Activated CD4-positive, alpha-beta T cell treated with anti-CD3 and anti-CD28 coated beads, Interleukin-2, amount 50 U/mL, for 1 hour (primary cell): Measurements from ENCODE around the gene SELENOP.

Source experiments
- DNase-seq: peaks from one replicate; pipeline ENCODE4 v3.0.0-alpha.2; 2020

SELENOP gene

DNA sequence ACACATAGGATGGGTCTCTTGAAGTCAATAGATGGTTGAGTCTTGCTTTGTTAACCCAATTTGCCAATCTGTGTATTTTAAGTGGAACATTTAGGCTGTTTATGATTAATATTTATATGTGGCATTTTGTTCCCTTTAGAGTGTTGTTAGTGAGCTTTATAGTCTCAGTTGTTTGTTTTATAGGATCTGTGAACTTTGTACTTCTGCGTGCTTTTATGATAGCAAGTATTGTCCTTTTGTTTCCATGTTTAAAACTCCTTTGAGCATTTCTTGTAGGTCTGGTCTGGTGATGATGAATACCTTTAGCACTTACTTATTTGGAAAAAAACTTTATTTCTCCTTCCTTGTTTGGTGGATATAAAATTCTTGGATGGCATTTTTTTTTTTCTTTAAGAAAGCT lies 23.8 kb downstream of the SELENOP start:
- DNase-seq: no peak

DNA sequence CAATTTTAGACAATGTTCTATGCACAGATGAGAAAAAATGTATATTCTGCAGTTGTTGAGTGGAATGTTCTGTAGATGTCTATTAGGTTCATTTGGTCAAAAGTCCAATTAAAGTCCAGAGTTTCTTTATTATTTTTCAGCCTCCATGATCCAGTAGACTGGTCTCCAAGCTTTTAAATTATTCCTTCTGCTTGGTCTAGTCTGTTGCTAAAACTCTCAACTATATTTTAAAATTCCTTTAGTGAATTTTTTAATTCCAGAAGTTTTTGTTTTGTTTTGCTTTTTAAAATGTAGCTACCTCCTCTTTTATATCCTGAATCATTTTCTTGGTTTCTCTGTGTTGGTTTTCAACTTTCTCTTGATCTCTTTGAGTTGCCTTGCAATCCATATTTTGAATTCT lies 24.6 kb downstream of the SELENOP start:
- no peak for DNase-seq

GRCh38 chr5:42785756-42786155 lies 25.9 kb downstream of the SELENOP start:
- DNase-seq: no peak

DNA sequence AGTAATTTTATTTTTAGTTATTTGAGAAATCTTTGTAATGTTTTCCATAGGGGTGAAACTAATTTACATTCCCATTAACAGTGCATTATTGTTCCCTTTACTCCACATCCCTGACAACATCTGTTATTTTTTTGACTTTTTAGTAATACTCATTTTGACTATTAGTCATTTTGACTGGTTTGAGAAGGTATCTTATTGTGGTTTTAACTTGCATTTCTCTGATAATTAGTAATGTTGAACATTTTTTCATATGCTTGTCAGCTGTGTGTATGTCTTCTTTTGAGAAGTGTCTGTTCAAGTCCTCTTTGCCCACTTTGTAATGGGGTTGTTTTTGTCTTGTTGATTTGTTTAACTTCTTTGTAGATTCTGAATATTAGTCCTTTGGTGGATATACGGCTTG lies 27.6 kb downstream of the SELENOP start:
- no peak for DNase-seq

GRCh38 chr5:42781584-42781983 lies 30.1 kb downstream of the SELENOP start:
- DNase-seq: no peak

DNA sequence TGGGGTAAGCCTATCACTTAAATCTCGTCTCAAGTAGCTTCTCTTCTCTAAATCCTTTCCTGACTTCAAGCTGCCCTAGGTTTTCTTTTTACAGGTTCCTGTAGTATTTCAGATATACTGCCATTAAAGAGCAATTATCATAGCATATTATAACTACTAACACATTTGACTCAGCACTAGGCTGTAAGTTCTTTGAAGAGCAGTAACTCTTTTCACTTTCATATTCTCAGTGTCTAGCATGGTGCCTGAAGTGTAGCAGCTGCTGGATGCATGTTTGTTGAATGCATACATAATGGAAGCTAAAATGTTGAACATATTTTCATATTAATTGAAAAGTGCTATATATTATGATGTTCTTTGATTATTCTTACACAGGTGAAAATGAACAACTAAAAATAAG lies 32.6 kb downstream of the SELENOP start:
- DNase-seq: no peak

DNA sequence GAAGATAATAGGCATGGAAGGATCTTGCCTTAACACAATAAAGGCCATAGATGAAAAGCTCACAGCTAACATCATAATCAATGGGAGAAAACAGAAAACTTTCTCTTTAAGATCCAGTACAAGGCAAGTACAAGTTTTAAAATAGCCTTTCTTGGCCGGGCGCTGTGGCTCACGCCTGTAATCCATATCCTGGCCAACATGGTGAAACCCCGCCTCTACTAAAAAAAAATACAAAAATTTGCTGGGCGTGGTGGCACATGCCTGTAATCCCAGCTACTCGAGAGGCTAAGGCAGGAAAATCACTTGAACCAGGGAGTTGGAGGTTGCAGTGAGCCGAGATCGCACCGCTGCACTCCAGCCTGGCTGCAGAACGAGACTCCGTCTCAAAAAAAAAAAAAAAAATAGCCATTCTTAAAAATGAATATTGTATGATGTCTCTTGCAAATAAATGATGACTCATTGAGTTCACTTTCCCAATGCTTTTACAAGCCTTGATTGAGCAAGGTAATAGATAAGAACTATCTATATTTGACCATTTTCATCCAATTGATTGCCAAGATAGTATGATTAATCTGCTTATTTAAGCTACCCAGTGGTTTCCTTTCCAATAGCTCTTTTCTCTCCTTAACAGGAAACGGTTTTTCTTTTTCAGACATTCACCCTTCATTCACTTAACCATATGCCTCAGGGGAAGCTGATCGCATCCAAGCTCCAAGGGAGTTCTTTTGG lies 39.3 kb downstream of the SELENOP start:
- no peak for DNase-seq

GRCh38 chr5:42770003-42770402 lies 41.7 kb downstream of the SELENOP start:
- DNase-seq: no peak

DNA sequence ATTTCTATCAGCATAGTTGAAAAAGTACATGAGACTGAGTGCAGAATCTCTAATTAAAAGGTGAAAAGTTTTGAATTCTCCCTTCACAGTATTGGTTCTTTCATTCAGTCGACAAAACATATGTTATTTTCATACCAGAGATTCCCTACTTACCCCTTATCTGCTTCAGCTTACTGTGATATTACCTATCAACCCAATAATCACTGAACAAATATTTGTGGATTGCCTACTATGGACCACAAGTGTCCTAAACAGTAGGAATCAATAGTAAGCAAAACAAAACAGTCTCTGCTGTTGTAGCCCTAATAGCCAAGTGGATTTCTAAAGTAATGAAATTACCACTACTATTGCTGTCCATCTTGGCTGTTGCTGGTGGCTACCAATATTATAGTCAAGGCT lies 43.6 kb downstream of the SELENOP start:
- no peak for DNase-seq

GRCh38 chr5:42767491-42768105 lies 44.1 kb downstream of the SELENOP start:
- DNase-seq: no peak

DNA sequence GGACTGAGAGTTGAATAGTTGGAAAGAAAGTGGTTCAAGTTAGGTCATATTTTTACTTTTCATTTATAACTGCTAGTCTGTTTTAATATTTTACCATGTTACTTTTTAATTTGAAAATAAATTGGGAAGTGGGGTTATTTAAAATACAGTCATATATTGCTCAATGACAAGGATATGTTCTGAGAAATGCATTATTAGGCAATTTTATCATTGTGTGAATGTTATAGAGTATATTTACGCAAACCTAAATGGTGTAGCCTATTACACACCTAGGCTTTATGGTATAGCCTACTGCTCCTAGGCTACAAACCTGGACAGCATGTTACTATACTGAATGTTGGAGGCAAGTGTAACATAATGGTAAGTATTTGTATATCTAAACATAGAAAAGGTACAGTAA lies 49.9 kb downstream of the SELENOP start:
- no peak for DNase-seq

GRCh38 chr5:42760426-42760825 lies 51.3 kb downstream of the SELENOP start:
- DNase-seq: no peak

DNA sequence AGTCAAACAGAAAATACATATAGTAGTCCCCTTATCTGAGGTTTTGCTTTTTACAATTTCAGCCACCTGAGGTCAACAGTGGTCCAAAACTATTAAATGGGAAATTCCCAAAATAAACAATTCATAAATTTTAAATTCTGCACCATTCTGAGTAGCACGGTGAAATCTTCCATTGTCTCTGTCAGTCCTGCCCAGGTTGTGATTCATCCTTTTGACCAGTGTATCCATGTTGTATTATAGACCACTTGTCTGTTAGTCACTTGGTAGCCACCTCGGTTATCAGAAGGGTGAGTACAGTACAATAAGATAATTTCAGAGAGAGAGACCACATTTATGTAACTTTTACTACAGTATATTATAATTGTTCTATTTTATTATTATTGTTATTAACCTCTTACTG lies 52.2 kb downstream of the SELENOP start:
- DNase-seq: no peak

- DNase-seq: peak; percentile 50
These were observed 54.8 kb downstream of the SELENOP start, which contains the start of gene CCDC152 for GRCh38 chr5:42756606-42757601. TSS of gene CCDC152 (plus strand) at chr5:42756818. CDS start at chr5:42759122, 2,304 bp downstream.

DNA sequence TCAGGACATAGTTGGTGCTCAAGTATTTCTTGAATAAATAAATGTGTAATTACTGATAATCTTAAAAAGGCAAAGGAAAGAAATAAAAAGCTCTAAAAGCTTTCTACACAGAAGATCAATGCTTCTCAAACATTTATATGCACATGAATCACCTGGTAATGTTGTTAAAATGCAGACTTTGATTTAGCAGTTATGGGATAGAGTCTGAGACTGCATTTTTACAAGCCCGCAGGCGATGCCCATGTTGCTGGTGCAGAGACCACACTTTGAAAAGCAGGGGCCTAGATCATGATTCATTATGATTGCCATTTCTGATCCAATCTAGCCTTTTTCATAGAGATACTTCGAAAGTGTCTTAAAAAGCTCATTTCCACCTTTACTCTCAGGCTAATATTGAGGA lies 58.6 kb downstream of the SELENOP start:
- DNase-seq: no peak

DNA sequence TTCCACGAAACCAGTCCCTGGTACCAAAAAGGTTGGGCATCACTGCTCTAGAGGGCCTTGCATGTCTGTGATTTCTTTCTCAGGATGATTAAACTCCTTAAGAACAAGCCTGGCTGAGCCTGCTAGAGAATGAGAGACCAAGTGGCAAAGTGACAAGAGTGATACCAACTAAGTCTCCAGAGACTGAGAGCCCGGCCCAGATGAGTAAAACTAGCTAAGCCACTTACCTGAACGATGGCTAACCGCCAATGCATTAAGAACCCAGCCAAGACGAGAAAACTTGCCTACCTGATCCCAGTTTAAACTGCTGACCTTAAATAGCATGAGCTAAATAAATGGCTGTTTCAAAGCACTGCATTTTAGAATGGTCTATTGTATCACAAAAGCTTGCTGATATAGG lies 60.6 kb downstream of the SELENOP start:
- DNase-seq: no peak

- no peak for DNase-seq
These were observed 61.2 kb downstream of the SELENOP start for GRCh38 chr5:42750507-42750906.
